Measurements from ENCODE around the gene CPB2.

The CPB2 gene

DNA sequence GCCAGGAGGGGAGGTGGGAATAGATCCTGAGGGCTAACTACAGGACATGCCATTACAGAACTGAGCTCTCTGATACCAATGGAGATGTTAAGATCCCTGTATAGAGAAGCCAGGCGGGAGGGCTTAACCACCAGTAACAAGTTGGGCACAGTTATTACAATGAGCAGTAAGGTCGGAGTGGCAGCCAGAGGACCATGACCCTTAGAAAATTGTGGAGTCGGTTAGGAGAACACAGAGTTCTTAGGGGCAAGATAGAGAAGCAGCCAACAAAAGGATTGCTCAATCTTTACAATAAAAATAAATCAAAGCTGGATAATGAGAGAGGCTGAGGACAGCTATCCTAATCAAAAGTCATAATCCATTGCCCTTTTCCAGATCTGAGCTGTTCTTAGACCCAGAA lies 10.4 kb downstream of the CPB2 start:
- ATAC-seq: no peak
- TF ChIP-seq TOX (CRISPR knock-in tag; IDR thresholded peaks at IDR 0.05; ENCODE audit: borderline replicate concordance) (no peak), ZNF8 (CRISPR knock-in tag; IDR thresholded peaks at IDR 0.05) (no peak), SNAI2 (CRISPR knock-in tag; IDR thresholded peaks at IDR 0.05) (no peak), TCF4 (CRISPR knock-in tag; IDR thresholded peaks at IDR 0.05; ENCODE audit: borderline replicate concordance) (no peak), ZNF70 (CRISPR knock-in tag; IDR thresholded peaks at IDR 0.05) (no peak), ZNF565 (CRISPR knock-in tag; conservative IDR thresholded peaks at IDR 0.05; ENCODE audit: low read depth) (no peak)

DNA sequence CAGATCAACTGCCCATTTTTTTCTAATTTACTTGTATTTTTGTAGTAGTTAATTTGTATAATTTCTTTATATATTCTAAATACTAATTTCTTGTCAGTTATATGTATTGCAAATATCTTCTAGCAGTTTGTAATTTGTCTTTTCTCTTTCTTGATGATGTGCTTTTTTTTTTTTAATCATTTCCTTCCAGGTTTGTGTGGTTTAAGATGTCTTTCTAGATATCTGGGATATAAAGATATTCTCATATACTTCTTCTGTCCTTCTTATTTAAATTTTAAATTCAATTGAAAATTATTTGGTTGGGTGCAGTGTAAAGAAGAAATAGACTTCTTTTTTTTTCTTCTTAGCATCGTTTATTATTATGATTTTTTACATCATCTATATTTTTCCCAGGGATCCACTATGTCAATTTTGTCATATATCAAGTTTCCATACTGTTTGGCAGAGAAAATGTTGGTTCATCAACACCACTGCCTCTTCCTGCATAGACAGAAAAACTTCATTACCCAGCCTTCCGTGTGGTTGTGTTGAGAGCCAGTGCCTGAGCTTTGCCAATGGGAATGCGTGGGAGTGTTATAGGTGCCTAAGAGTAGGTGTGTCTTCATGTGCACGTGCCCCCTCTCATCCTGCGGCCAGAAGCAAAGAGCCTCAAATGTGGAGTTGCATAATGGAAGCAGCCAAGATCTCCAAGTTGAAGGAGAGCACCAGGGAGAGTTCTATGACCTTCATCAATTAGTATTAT lies 15.8 kb downstream of the CPB2 start:
- TF ChIP-seq ZNF565 (CRISPR knock-in tag; conservative IDR thresholded peaks at IDR 0.05; ENCODE audit: low read depth) (no peak), TOX (CRISPR knock-in tag; IDR thresholded peaks at IDR 0.05; ENCODE audit: borderline replicate concordance) (no peak), CREB5 (CRISPR knock-in tag; IDR thresholded peaks at IDR 0.05; ENCODE audit: low read depth) (no peak), ZFP3 (CRISPR knock-in tag; IDR thresholded peaks at IDR 0.05) (no peak), SNAI2 (CRISPR knock-in tag; IDR thresholded peaks at IDR 0.05) (no peak), POU6F1 (CRISPR knock-in tag; IDR thresholded peaks at IDR 0.05; ENCODE audit: borderline replicate concordance, low read depth) (no peak), TCF4 (CRISPR knock-in tag; IDR thresholded peaks at IDR 0.05; ENCODE audit: borderline replicate concordance) (no peak), ZNF70 (CRISPR knock-in tag; IDR thresholded peaks at IDR 0.05) (no peak), ZC3H10 (CRISPR knock-in tag; IDR thresholded peaks at IDR 0.05) (no peak), TSHZ2 (CRISPR knock-in tag; IDR thresholded peaks at IDR 0.05) (no peak), ZNF8 (CRISPR knock-in tag; IDR thresholded peaks at IDR 0.05) (no peak), ZFP30 (CRISPR knock-in tag; IDR thresholded peaks at IDR 0.05) (no peak), PPARA (CRISPR knock-in tag; IDR thresholded peaks at IDR 0.05; ENCODE audit: borderline replicate concordance) (no peak), ISL1 (CRISPR knock-in tag; IDR thresholded peaks at IDR 0.05) (no peak), GLIS3 (CRISPR knock-in tag; IDR thresholded peaks at IDR 0.05) (no peak)
- TF ChIP-seq, protein P1, sequence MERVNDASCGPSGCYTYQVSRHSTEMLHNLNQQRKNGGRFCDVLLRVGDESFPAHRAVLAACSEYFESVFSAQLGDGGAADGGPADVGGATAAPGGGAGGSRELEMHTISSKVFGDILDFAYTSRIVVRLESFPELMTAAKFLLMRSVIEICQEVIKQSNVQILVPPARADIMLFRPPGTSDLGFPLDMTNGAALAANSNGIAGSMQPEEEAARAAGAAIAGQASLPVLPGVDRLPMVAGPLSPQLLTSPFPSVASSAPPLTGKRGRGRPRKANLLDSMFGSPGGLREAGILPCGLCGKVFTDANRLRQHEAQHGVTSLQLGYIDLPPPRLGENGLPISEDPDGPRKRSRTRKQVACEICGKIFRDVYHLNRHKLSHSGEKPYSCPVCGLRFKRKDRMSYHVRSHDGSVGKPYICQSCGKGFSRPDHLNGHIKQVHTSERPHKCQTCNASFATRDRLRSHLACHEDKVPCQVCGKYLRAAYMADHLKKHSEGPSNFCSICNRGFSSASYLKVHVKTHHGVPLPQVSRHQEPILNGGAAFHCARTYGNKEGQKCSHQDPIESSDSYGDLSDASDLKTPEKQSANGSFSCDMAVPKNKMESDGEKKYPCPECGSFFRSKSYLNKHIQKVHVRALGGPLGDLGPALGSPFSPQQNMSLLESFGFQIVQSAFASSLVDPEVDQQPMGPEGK (CRISPR knock-in tag; IDR thresholded peaks at IDR 0.05; ENCODE audit: borderline replicate concordance): no peak
- TF ChIP-seq, protein P2, sequence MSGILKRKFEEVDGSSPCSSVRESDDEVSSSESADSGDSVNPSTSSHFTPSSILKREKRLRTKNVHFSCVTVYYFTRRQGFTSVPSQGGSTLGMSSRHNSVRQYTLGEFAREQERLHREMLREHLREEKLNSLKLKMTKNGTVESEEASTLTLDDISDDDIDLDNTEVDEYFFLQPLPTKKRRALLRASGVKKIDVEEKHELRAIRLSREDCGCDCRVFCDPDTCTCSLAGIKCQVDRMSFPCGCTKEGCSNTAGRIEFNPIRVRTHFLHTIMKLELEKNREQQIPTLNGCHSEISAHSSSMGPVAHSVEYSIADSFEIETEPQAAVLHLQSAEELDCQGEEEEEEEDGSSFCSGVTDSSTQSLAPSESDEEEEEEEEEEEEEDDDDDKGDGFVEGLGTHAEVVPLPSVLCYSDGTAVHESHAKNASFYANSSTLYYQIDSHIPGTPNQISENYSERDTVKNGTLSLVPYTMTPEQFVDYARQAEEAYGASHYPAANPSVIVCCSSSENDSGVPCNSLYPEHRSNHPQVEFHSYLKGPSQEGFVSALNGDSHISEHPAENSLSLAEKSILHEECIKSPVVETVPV (CRISPR knock-in tag; IDR thresholded peaks at IDR 0.05): no peak
- ATAC-seq: no peak

GRCh38 chr13:46087481-46087880 lies 17.4 kb downstream of the CPB2 start:
- ATAC-seq: no peak
- no peak for TF ChIP-seq TSHZ2 (CRISPR knock-in tag; IDR thresholded peaks at IDR 0.05)
- TF ChIP-seq, protein P1 (CRISPR knock-in tag; IDR thresholded peaks at IDR 0.05; ENCODE audit: borderline replicate concordance): no peak
- no peak for TF ChIP-seq ZFP30 (CRISPR knock-in tag; IDR thresholded peaks at IDR 0.05)
- no peak for TF ChIP-seq GLIS3 (CRISPR knock-in tag; IDR thresholded peaks at IDR 0.05)
- TF ChIP-seq, protein P2 (CRISPR knock-in tag; IDR thresholded peaks at IDR 0.05): no peak
